T follicular helper cell (primary cell): ENCODE data around the gene ANTXR1.
A peak's percentile ranks its signal among the peaks of the same experiment; 100 is the strongest.

Source experiments
- DNase-seq: peaks from one replicate; pipeline ENCODE4 v3.0.0-alpha.2; 2020; ENCODE audit warnings: low read depth

ANTXR1 gene

DNA sequence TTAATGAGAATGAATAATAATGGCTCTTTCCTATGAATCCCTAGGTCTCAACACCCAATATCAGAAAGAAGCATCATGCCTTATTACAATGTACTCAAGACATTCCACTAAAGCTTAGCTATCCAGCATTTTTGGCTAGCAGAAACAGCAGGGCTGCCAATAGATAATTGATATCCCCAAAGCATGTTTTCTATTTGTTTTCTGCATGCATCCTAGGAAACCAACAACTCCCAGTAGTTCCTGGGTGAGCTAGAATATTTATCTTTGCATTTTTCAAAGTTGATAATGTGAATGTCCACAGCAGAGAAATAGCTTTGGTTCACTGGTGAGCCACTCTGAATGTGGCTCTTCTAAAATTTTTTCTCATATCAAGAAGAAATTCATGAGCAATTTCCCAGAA, 5.8 kb upstream of the ANTXR1 start:
- no peak for DNase-seq

DNA sequence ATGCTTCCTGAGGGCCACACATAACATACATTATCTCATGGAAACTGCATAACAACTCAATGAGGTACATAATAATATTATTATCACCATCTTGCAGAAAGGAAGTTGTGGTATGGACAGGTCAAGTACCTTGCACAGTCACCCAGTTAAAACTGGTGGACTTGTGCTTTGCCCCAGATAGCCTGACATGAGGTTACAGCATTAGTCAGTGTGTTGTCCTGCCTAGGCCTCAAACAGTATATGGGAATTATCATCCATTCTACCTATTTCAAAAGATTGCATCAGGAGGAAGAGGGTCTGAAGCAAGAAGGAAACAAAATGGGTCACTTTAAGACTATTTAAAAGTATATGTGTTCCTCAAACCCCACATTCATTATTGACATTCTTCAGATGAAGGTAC, 5.4 kb upstream of the ANTXR1 start:
- no peak for DNase-seq

DNA sequence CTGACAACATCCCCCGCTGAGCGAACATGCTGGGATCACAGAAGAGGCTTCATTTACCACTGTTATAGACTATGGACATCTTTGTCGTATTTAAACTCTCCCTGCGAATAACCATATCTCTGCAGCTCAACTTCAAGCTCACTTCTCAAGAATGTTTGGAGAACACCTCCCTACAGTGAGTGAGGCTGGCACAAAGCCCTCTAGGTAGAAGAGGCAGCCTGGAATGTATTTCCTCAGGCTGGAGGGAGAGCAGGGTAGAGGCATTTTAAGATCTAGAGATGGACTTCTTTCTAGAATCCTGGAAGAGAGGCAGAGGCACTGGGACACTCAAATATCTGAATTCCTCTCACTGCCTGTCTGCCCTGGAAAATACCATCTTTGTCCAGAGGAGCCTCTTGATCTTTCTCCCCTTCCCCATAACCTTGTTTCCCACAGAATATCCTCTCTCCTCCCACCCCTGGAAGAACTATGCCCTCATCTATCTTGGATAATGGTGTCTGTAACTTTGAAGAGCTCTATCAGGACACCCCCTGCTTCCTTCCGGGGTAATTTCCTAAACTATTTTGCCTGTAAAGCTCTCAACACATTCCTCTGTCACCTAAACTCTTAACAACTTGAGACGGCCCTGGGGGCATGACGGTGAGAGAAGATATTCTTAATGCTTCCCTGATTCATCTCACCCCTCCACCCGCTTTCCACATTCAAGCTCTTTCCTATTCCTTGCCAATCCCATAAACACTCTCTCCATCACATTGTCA, 2.4 kb upstream of the ANTXR1 start:
- no peak for DNase-seq

DNA sequence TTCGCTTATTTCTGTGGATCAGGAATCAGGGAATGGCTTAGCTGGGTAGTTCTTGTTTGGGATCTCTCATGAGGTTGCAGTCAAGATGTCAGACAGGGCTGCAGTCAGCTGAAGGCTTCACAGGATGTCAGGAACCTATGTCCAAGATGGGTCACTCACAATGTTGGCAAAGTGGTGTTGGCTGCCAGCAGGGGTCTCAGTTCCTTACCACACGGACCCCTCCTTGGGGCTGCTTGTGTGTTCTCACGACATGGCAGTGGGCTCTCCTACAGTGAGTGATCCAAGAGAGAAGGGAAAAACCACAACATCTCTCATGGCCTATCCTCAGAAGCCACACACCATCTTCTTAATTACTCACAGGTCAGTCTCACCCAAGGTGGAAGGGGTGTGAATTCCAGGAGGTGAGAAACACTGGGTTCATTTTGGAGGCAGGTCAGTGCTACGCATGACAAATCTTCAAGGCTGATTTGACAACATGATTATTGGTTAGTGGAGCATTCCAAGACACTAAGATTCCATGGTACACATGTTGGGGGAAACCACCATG, 1.3 kb upstream of the ANTXR1 start:
- DNase-seq: no peak

GRCh38 chr2:69012310-69013141, 453 bp upstream of the ANTXR1 start:
- peak; percentile 16 for DNase-seq

DNA sequence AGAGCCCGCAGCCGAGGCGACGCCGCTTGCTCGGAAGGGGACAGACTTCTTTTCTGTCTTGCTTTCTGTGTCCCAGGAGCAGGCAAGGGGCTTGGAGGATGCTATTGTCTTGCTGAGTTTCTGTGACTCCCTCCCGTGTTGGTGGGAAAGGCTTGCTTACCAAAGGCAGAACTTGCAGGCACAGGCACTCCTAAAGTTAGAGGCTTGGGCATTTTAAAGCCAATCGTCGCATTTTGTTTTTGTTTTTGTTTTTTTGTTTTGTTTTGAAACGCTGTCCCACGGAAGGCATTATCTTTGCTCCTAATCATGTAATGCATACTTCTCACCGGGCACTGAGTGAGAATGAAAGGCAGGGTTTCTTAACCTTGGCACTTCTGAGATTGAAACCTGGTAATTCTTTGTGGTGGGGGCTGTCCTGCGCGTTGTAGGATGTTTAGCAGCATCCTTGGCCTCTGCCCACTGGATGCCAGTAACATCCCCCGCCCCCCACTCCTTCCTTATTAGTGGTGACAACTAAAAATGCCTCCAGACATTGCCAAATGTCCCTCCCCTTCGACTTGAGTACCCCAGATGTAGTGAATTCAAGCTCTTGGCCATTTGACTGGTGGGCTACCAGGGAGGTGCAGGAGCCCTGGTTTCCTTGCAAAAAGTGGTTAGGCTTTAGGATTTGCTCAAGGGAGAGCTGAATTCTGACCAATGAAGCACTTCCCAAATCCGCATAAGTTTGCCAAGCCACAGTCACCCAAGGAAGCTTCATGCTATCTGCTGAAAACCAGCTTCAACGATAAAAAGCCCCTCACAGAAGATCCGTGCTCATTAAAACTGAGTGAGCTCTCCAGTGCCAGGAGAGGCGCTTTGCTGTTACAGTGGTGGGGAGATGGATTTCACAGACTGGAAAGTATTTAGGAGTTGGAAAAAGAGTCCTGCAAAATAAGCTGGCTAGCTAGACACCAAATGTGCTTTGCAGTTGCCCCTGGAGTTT, 1.2 kb downstream of the ANTXR1 start:
- no peak for DNase-seq

GRCh38 chr2:69017080-69017479, 4.1 kb downstream of the ANTXR1 start:
- no peak for DNase-seq

DNA sequence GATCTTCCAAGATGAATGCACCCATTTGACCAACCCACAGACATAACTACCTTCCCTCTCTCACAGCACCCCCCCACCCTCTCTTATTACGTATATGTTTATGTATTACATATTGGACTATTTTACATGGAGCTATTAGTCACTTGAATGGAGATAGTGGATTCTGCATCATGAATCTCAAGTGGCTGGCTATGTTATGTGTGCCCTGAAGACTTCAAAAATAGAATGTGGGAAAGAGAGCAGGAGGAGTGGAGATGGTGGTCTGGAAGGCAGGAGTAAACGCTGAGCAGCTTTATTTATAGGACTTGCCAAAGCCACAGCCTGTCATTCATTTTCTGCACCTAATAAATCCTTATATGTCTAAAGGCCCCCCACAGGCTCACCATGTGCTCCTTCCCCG, 4.9 kb downstream of the ANTXR1 start:
- DNase-seq: no peak

DNA sequence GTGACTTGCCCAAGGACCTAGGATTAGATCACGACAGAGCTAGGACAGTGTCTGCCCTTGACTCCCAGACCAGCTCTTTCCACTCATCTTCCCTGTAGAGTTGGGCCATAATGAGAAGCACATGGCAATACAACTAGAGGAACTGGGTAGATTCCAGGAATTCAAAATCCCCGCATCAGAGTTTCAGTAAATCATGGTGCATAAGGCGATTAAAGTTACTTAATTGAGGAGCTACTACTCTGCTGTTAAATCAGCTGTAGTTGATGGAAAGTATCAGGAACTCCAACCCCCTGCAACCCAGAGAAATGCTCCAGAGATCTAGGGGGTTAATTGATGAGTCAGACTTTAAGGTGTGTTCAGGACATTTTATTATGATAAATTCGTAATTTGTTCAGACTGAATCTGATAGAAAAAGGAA, 5.7 kb downstream of the ANTXR1 start:
- DNase-seq: no peak

DNA sequence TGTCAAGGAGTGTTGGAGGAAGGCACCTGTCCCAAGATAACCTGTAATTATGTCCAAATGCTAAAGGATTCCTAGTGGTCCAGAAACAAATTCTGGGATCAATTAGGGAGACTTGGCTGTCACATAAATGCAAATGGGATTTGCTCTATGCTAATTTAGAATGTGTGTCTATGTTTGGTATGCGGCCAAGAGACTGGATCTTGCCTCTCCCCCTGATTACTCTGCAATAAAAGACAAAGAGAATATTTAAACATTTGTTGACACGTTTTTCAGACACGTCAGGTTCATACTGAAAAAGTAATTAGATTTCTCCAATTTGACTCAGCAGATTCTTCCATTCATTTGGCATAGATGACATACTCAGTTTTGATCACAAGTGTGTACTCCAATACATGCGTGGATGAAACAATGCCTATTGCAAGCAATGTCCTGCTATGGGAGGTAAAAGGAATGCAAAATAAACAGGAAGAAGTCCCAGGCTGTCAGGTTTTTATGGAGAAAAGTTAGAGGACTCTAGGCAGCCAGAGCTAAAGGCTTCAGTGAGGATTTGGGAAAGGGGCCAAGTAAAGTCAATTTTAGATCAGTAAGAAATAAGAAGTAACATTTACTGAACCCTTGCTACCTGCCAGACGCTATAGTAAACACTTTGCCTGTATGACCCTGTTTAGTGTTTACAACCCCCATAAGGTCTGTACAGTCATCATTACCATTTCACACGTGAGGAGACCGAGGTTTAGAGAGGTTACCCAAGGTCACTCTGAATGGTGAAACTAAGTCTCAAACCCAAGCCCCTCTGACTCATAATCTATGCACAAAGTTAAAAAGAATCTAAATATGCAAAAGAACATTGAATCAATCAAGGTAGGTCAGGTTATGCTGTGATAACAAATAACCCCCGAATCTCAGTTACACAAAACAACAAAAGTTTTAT, 7.8 kb downstream of the ANTXR1 start:
- DNase-seq: no peak

- DNase-seq: no peak
Measured at GRCh38 chr2:69021727-69022126, 8.7 kb downstream of the ANTXR1 start.

GRCh38 chr2:69022548-69022947, 9.6 kb downstream of the ANTXR1 start:
- DNase-seq: no peak

DNA sequence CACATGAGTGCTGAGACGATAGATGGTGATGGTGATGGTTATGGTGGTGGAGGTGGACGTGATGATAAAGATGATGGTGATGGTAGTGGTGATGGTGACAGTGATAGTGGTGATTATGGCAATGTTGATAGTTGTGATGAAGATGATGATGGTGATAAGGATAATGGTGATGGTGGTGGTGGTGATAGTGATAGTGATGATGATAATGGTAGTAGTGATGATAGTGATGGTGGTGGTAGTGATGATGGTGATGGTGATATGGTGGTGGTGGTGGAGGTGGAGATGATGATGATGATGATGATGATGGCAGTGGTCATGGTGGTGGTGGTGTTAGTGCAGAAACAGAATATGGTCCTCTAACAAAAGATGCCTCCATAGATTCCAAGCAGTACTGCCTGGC, 10.3 kb downstream of the ANTXR1 start:
- DNase-seq: no peak

GRCh38 chr2:69026026-69026425, 13.0 kb downstream of the ANTXR1 start:
- no peak for DNase-seq

DNA sequence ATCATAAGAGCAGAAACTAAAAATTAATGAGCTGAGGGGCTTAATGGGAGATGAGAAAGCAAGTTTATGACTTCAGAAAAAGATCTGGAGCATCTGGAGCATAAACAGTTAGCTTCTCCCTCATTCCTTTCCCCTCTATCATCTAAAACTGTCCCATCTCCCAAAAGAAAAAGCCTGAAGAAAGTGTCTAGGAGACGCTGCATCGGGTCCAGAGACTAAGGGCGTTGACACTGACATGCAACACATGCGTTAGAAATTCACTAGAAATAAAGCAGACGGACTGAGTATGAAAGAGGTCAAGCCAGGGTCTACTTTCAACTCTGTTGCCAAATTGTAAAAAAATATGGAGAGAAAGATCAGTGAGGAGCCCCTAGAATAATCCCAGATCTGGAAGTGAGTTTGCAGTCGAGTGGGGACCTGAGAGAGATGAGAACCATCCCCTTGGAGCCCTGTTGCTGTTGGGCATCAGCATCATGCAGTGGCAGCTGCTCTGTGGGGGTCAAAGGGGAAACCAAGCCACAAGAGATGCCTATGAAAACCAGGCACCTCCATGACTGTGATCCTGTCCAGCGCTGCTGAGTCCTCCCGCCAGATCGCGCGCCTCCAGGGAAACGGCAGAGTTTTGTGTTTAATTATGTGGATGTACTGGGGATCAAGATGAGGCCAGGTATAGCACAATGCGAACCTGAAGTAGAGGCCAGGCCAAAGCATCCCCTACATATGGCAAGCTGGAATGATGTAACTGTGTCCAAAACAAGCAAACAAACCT, 13.9 kb downstream of the ANTXR1 start:
- no peak for DNase-seq

- no peak for DNase-seq
Measured at GRCh38 chr2:69030800-69031428, 17.9 kb downstream of the ANTXR1 start.

- no peak for DNase-seq
Measured at GRCh38 chr2:69031466-69031865, 18.5 kb downstream of the ANTXR1 start.

DNA sequence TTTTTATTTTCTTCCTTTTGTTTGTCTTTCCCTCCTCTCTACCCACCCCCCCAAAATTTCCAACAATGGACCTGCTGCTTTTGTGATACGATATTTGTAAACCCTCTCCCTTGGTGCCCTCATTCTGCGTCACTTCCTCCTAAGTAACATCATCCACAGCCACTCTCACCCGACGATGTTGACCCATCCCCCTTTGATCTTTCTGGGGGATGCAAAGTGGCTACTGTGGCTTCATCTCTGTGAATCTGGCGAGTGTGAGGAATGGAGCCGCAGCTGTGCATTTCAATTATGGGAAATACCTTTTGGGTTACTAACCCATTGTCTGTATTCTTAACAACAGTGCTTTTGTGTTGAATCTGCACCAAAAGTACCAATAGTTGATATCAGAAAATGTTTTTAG, 19.4 kb downstream of the ANTXR1 start:
- no peak for DNase-seq

DNA sequence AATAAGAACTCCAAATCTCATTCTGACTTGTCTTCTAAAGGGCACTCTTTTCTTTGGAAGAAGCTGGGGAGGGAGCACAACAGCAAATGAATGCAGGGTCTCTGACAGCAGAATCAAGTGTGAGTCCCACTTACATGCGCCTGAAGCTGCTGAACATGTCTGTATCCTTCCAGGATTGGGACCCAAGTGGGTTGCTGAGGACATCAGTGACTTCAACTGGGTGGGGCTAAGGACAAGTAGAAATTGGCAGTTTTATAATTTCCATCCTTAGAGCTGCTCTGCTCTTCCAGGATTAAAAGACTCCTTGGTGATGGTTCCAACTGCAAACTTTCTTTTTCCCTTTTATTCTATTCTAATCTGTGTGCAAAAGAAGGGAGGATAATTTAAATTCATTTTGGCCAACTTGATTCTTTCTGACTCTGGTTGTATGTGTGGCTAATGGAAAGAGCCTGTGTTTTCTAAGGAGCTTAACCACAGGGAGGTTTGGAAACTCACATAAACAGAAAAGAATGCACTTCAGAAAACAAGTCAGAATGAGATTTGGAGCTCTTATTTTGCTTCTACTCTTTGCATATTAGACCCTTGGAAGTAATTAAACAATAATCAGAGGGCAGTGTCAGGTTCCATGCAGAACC, 20.6 kb downstream of the ANTXR1 start:
- no peak for DNase-seq
